Cortex of kidney (tissue), 1 donor: ENCODE results near the gene PEAK1.

Experiments used
- DNase-seq: peaks from one replicate; lab custom pipeline; 2025; lab: John Stamatoyannopoulos, UW

The PEAK1 gene

GRCh38 chr15:77358545-77359240 is 61.2 kb downstream of the PEAK1 start:
- DNase-seq = no peak

DNA sequence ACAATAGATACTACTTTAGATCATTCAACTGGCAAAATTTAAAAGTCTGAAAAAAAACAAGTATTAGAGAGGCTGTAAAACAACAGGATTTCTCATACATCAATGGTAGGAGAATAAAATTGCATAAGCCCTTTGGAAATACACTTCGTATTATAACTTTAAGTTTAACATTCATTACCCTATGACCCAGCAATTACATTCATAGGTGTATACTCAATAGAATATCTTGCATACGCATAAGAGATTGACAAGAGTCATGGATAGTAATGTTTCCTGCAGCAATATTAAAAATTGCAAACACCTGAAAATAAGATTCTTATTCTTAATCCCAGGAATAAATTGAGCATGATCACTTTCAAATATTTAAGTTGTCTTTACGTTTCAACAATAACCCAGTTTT is 63.6 kb downstream of the PEAK1 start:
- DNase-seq = no peak

- no peak for DNase-seq
Observed at GRCh38 chr15:77355321-77355720, 64.6 kb downstream of the PEAK1 start.

DNA sequence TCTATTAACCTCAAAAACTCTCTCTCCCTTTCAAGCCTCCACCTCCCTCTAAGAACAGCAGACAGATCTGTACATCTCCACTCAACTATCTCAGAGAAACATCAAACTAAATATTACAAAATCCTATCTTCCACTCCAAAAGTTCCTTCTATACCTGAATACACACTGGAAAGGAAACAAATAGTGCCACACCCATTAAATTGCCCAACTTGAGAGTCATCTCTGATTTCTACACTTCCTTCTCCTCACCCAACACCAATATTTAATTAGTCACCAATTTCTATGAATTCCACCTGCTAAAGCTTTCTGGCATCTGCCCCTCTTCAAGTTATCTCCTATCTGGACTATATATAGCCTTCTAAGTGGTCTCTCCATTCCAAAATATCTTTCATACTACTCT is 65.8 kb downstream of the PEAK1 start:
- DNase-seq = no peak

DNA sequence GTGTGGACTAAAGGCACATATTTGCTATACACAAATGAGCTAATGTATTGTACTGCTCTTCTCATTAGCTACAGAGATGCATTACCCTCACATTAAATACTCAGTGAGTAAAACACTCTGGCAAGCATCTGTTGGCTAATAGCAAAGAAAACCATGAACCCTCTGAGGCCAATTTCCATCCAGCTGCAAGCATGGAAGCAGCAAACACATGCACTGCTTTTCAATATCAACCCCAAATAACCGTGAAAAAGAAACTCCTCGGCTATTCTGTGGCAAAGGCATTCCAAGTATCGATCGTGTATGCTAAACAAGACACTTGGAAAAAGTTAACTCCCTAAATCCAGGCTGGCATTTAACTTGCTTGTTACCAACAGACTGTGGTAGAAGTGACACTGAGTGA is 67.0 kb downstream of the PEAK1 start:
- DNase-seq = no peak

DNA sequence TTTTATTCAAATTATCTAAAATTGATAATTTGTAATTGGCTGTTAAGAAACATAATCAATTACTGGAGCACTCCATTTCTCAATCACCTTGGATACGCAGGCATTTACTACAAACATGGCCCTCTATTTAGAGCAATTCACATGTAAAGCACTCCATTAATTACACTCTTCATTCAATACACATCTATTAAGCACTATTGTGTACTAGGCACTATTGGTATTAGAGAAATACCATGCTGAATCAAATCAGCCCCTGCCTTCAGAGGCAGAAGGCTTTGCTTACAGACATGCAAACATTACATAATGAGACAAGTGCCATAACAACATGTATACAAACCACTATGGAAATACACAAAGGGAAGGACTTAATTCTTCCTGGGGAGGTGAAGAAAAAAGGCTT is 69.1 kb downstream of the PEAK1 start:
- DNase-seq = no peak

GRCh38 chr15:77349666-77350065 is 70.2 kb downstream of the PEAK1 start:
- DNase-seq = no peak

- no peak for DNase-seq
Observed at GRCh38 chr15:77348511-77348910, 71.4 kb downstream of the PEAK1 start.

GRCh38 chr15:77347197-77347596 is 72.7 kb downstream of the PEAK1 start:
- DNase-seq = no peak

DNA sequence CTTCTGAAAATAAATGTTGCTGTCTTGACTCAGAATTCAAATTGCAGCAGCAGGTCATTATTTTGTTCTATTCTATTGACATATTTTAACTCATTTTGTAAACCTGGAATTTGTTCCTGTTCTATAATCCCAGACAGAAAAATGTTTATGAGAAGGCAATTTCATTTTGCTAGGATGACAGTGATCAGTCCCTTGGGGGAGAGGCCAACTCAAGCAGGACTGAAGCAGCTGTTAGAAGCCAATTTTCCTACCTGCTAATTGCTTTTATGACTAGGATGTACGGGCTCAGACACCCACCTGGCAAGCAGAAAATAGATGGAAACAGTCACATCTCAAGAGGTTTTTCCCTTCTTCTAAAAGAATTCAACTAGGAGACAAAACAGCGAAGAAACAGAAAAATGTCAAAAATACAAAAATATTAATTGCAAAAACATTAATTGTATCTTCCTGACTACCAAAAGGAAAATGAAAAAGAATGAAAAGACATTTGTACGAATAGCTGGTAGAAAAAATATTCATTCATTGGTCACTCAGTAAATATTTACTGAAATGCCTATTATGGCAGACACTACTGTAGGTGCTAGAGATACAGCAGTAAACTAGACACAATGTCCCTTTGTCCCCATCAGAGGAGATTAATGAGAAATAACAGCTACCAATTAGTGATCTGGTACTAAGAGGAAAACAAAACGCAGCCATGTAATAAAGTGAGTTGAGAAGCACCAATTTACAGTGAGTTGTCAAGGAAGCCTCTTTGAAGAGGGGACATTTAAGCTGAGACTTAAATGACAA is 73.5 kb downstream of the PEAK1 start:
- no peak for DNase-seq

DNA sequence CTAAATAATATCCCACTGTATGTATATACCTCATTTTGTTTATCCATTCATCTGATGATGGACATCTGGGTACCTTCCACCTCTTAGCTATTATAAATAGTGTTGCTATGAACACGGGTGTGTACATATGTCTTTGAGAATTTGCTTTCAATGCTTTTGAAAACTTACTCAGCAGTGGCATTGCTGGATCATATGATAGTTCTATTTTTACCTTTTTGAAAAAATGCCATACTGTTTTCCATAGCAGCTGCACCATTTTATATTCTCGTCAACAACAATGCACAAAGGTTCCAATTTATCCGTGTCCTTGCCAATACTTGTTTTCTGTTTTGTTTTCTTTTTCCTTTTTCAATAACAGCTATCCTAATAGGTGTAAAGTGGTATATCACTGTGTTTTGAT is 77.1 kb downstream of the PEAK1 start:
- no peak for DNase-seq

DNA sequence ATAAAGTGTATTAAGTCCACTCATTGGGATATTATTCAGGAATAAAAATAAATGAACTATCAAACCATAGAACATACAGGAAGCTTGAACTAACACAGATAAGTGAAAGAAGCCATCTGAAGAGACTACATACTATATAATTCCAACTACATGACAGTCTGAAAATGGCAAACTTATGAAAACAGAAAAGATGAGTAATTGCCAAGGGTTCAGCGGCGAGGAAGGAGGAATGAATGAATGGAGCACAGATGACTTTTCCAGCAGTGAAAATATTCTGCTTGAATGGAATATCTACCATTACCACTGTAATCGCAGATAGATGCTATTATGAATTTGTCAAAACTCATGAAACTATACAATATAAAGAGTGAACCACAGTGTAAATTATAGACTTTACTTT is 79.7 kb downstream of the PEAK1 start:
- DNase-seq = no peak

GRCh38 chr15:77336006-77336405 is 83.9 kb downstream of the PEAK1 start:
- DNase-seq = no peak

DNA sequence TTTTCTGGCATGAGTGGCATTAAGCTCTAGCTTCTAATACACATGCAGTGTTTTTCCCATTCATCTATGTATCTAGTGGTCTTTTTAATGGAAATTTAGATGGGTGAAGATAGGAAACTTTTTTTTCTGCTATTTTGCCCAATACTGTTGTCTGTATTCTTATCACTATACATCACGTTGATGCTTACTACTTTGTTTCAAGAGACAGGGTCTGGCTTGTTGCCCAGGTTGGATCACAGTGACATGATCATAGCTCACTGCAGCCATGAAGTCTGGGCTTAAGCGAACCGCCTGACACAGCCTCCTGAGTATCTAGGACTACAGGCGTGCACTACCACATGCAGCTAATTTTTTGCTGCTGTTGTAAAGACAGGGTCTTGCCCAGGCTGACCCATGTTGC is 84.6 kb downstream of the PEAK1 start:
- DNase-seq = no peak

DNA sequence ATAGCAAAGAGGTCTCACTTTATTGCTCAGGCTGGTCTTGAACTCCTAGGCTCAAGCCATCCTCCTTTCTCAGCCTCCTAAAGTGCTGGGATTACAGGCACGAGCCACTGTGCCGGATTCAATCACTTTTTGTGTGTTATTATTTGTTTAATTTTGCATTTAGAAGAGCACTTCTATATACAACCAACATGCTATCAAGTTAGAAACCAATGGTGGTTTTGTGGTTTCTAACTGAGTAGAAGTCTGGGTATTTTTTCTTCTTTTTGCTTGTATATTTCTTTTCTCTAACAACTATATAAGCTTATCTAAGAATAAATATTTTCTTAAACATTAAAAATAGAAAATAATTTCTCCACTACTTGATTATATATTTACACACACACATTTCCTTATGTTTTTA is 86.7 kb downstream of the PEAK1 start:
- no peak for DNase-seq

- no peak for DNase-seq
Observed at GRCh38 chr15:77329202-77329601, 90.7 kb downstream of the PEAK1 start.

GRCh38 chr15:77327844-77328529 is 91.9 kb downstream of the PEAK1 start:
- DNase-seq = no peak

GRCh38 chr15:77327168-77327567 is 92.7 kb downstream of the PEAK1 start:
- DNase-seq = no peak

GRCh38 chr15:77326366-77326765 is 93.5 kb downstream of the PEAK1 start:
- DNase-seq = no peak

GRCh38 chr15:77312523-77312922 is 107.4 kb downstream of the PEAK1 start:
- no peak for DNase-seq

GRCh38 chr15:77311618-77312398 is 108.1 kb downstream of the PEAK1 start:
- DNase-seq = no peak

- DNase-seq = no peak
Observed at GRCh38 chr15:77311020-77311419, 108.9 kb downstream of the PEAK1 start.
